GM12865 (cell line): ENCODE data around the gene TIMM23.

Experiments used
- DNase-seq: peaks from one replicate; pipeline ENCODE4 v3.0.0; 2010; ENCODE audit warnings: low read depth
- H3K4me3 ChIP-seq: 2 replicates; pipeline ENCODE4 v1.5.1; 2011; ENCODE audit warnings: mild to moderate bottlenecking, low read depth, low read length, control low read depth
- TF ChIP-seq, protein P1 (sequence below): IDR thresholded peaks from 2 replicates; pipeline ENCODE4 v1.5.1; 2011; ENCODE audit warnings: low read length, control low read depth, low read depth, inconsistent platforms; ENCODE audit not compliant: insufficient read depth; ENCODE audit errors: missing control alignments

Gene TIMM23

GRCh38 chr10:46014683-46015405 lies 42.6 kb downstream of the TIMM23 start:
- TF ChIP-seq, protein P1, sequence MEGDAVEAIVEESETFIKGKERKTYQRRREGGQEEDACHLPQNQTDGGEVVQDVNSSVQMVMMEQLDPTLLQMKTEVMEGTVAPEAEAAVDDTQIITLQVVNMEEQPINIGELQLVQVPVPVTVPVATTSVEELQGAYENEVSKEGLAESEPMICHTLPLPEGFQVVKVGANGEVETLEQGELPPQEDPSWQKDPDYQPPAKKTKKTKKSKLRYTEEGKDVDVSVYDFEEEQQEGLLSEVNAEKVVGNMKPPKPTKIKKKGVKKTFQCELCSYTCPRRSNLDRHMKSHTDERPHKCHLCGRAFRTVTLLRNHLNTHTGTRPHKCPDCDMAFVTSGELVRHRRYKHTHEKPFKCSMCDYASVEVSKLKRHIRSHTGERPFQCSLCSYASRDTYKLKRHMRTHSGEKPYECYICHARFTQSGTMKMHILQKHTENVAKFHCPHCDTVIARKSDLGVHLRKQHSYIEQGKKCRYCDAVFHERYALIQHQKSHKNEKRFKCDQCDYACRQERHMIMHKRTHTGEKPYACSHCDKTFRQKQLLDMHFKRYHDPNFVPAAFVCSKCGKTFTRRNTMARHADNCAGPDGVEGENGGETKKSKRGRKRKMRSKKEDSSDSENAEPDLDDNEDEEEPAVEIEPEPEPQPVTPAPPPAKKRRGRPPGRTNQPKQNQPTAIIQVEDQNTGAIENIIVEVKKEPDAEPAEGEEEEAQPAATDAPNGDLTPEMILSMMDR = no peak
- no peak overlapping the region for H3K4me3 ChIP-seq
- DNase-seq = no peak

DNA sequence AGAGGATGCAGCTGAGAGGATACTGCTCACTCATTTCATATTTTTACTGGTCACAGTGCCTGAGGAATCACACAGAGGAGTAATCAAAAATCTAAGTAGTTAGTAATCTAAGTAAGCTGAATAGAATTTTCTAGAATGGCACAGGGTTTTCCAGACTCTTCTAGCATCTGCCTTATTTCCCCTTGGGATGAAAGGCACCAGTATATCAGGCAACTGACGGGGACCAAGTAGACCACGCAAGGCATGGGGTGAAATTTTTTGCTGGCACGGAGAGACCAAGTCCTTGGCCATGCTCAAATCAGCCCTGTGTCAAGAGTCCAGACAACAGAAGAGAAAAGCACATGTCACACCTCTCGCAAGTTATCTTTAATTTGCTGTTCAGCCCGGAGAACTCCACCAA lies 43.9 kb downstream of the TIMM23 start:
- no peak overlapping the region for H3K4me3 ChIP-seq
- DNase-seq = no peak
- TF ChIP-seq, protein P1 = no peak

GRCh38 chr10:46016811-46017210 lies 44.5 kb downstream of the TIMM23 start:
- TF ChIP-seq, protein P1 = no peak
- H3K4me3 ChIP-seq = no peak overlapping the region
- DNase-seq = no peak

GRCh38 chr10:46017733-46018132 lies 45.4 kb downstream of the TIMM23 start:
- TF ChIP-seq, protein P1 = no peak
- DNase-seq = no peak

GRCh38 chr10:46018453-46019176 lies 46.3 kb downstream of the TIMM23 start:
- no peak overlapping the region for H3K4me3 ChIP-seq
- no peak for DNase-seq
- TF ChIP-seq, protein P1 = no peak

More at GRCh38 chr10:46017733-46018132, 45.4 kb downstream of the TIMM23 start:
- H3K4me3 ChIP-seq = no peak overlapping the region

GRCh38 chr10:46019177-46019528 lies 46.9 kb downstream of the TIMM23 start:
- TF ChIP-seq, protein P1 = no peak
- no peak for DNase-seq
- H3K4me3 ChIP-seq = no peak overlapping the region
